Kidney epithelial cell (primary cell): ENCODE measurements around the gene CCDC57. TPM values are rescaled to one million over a fixed set of nuclear protein-coding genes. Genes with fewer than 3 reads are reported as not detected.

Source experiments
- DNase-seq: peaks from one replicate; pipeline ENCODE4 v3.0.0-alpha.2; 2010; ENCODE audit warnings: low read depth
- H3K27me3 ChIP-seq: 2 replicates; pipeline ENCODE4 v1.6.0; 2011; ENCODE audit warnings: low read length; ENCODE audit not compliant: control insufficient read depth, insufficient read depth
- H3K36me3 ChIP-seq: 2 replicates; pipeline ENCODE4 v1.5.1; 2011; ENCODE audit warnings: low read length; ENCODE audit not compliant: control insufficient read depth, insufficient read depth
- H3K4me3 ChIP-seq: 2 replicates; pipeline ENCODE4 v1.5.1; 2011; ENCODE audit warnings: low read depth, mild to moderate bottlenecking, control low read depth, low read length
- total RNA-seq: library from RNA; depleted of rRNA; stranded (reverse); fragments of >200 nt; gene quantifications from 2 replicates; pipeline ENCODE4 v1.2.3, GENCODE V29; 2015
- TF ChIP-seq, protein P1 (sequence below): IDR thresholded peaks from 2 replicates; pipeline ENCODE4 v1.5.1; 2011; ENCODE audit warnings: mild to moderate bottlenecking, moderate library complexity, low read length, control low read depth, inconsistent platforms; ENCODE audit not compliant: insufficient read depth, poor library complexity, severe bottlenecking

The CCDC57 gene
- total RNA-seq, 1 donor from 2014 or later = 25.5 TPM

DNA sequence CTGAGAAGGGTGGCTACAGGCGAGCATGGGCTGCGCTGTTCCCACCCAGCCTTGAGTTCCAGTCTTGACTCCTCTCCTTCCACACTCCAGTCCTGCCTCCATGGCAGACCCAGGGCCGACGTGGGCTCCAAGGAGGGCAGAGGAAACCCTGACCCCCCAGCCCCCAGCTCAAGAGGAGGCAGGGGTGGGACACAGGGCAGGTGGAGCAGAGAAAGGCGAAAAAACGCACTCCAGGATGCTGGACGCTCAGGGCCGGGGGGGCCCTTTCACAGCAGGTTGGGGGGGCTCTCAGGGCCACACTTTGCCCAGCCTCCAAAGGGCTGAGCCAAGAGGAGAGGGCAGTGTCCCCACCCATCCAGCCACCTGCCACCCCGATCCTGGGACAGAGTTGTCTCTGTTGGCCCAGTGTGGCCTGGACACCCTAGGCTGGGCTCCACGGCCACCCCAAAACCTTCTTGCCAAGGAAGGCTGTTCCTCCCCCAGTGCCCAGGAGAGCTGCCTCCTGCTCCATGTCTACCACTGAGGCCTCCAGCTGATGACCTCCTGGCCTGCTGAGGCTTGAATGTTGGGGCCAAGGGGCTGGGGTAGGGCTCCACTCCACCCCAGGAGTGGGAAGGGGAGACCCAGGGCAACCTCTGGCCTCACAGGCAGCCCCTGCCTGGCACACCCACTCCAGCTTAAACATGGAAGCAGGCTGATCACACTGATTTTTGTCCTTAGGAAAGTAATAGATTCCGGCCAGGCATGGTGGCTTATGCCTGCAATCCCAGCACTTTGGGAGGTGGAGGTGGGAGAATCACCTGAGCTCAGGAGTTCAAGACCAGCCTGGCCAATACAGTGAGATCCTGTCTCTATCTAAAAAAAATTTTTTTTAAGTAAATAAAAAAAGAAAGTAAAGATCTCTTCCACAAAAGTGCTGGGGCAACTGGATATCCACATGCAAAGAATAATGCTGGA lies 7.4 kb upstream of the CCDC57 start:
- Histone ChIP-seq H3K27me3 (no peaks in the 10 kb centered on the region), H3K36me3 (no peaks in the 10 kb centered on the region), H3K4me3 (no peak overlapping the region)
- TF ChIP-seq, protein P1, sequence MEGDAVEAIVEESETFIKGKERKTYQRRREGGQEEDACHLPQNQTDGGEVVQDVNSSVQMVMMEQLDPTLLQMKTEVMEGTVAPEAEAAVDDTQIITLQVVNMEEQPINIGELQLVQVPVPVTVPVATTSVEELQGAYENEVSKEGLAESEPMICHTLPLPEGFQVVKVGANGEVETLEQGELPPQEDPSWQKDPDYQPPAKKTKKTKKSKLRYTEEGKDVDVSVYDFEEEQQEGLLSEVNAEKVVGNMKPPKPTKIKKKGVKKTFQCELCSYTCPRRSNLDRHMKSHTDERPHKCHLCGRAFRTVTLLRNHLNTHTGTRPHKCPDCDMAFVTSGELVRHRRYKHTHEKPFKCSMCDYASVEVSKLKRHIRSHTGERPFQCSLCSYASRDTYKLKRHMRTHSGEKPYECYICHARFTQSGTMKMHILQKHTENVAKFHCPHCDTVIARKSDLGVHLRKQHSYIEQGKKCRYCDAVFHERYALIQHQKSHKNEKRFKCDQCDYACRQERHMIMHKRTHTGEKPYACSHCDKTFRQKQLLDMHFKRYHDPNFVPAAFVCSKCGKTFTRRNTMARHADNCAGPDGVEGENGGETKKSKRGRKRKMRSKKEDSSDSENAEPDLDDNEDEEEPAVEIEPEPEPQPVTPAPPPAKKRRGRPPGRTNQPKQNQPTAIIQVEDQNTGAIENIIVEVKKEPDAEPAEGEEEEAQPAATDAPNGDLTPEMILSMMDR = no peak
- DNase-seq = no peak

DNA sequence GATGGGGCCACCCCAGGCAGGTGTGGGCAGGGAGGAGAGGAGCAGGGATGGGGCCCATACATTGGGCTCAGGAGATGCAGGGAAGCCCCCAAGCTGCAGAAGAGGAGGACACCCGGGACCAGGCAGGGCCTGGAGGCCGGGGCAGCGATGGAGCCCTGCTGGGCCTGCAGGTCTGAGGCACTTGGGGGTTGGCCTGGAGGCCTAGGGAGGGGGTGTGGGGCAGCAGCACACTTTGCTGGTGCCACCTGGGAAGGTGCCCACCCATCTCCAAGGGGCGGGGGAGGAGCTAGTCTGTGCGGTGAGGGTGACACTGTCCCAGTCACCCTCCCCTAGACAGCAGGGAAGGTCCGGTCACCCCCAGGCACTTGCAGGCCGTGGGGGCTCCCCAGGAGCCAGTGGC lies 6.4 kb upstream of the CCDC57 start:
- no peak for DNase-seq
- TF ChIP-seq, protein P1 = no peak
- no peaks in the 10 kb centered on the region for H3K27me3 ChIP-seq
- H3K36me3 ChIP-seq = no peaks in the 10 kb centered on the region
- H3K4me3 ChIP-seq = no peak overlapping the region

DNA sequence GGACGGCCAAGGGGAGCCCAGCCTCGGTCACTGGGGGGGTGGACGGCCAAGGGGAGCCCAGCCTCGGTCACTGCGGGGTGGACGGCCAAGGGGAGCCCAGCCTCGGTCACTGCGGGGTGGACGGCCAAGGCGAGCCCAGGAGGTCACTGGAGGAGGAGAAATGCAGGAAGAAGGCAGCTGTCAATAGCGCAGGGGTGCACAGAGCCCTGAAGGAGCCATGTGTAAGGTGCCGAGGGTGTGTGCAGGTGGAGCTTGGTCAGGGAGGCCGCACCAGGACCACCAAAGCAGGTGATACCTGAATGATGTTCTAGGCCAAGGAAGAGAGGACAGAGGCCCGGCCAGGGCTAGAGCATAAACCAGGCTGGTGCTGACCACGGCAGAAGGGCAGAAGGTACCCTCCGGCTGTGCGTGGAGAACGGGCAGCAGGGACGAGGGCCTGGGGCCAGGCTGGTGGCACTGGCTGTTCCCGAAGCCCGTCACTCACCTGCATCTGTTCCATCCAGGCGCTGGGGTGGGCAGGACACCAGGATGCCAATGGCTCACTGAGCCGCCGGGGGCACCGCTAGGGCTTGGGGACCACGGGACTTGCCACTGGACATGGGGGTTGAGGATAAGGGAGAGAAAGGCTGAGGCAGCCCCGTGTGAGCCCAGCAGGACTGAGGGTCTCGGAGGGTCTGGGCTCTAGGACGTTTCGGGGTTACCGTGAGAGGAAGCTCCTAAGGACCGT lies 5.9 kb upstream of the CCDC57 start:
- H3K4me3 ChIP-seq = no peak overlapping the region
- H3K27me3 ChIP-seq = no peaks in the 10 kb centered on the region
- no peaks in the 10 kb centered on the region for H3K36me3 ChIP-seq
- TF ChIP-seq, protein P1 = no peak
- DNase-seq = no peak

DNA sequence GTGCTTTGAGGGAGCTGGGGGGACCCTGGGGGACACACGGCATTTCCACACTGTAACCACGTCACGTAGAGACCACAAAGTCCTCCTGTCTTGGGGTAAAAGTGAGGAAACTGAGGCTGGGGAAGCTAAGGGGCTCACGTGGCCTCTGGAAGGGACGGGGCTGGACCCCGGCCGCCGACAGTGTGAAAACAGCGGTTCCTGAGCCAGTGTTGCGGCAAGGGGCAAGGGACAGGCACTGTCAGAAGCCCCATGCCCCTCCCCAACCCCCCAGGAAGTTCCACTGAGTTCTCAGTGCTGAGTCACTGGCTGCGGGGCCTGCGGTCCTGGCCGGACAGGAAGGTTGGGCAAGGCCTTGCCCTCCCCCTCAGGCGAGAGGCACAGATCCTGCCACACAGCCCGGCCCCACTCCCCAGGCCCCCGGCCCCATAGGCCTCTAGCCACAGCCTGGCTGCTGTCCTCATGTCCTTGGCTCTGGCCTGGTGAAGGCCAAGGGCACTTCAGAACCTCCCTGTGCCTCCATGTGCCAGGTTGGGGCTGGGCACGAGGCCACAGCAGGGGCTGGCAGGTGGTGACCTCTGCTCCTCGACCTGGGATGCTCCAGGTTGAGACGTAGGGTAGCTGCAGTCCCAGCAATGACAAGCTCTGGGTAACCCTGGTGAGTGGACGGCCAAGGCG lies 5.0 kb upstream of the CCDC57 start:
- DNase-seq = no peak

DNA sequence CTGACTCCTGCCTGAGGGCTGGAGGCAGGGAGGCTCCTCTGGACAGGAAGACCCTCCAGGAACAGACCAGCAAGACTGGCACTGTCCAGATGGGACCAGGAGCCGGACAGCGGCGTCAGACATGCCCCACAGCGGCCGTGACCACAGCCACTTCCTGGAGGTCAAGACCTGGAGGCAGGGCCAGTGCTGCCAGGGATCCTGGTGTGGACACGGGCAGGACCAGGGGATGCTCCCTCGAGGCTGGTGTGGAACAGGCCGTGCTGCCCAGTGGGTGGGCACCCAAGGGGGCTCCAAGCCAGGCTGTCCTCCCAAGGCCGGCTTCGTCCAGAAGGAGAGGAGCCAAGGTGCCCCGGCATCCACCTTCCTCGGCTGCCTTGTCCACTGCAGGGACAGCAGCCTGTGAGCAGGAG lies 4.5 kb upstream of the CCDC57 start:
- H3K4me3 ChIP-seq = no peak overlapping the region
- TF ChIP-seq, protein P1 = no peak
- no peak for DNase-seq
- no peaks in the 10 kb centered on the region for H3K36me3 ChIP-seq
- H3K27me3 ChIP-seq = no peaks in the 10 kb centered on the region

More for the DNA sequence above, 5.0 kb upstream of the CCDC57 start:
- Histone ChIP-seq H3K27me3 (no peaks in the 10 kb centered on the region), H3K36me3 (no peaks in the 10 kb centered on the region), H3K4me3 (no peak overlapping the region)
- TF ChIP-seq, protein P1 = no peak
